Measurements from ENCODE around the gene NUDCD3.

The NUDCD3 gene

GRCh38 chr7:44451123-44451522, 39.3 kb downstream of the NUDCD3 start:
- Mint-ChIP-seq H3K27me3 (ENCODE audit: low read depth) (no peaks in the 10 kb centered on the region), H3K27ac (no peak overlapping the region), H3K9me3 (no peaks in the 10 kb centered on the region), H3K4me3 (no peak overlapping the region), H3K4me1 (peaks cover 20% of the 10 kb centered on the region), H3K36me3 (ENCODE audit: low read depth) (peaks cover 48% of the 10 kb centered on the region)
- TF ChIP-seq, protein P1, sequence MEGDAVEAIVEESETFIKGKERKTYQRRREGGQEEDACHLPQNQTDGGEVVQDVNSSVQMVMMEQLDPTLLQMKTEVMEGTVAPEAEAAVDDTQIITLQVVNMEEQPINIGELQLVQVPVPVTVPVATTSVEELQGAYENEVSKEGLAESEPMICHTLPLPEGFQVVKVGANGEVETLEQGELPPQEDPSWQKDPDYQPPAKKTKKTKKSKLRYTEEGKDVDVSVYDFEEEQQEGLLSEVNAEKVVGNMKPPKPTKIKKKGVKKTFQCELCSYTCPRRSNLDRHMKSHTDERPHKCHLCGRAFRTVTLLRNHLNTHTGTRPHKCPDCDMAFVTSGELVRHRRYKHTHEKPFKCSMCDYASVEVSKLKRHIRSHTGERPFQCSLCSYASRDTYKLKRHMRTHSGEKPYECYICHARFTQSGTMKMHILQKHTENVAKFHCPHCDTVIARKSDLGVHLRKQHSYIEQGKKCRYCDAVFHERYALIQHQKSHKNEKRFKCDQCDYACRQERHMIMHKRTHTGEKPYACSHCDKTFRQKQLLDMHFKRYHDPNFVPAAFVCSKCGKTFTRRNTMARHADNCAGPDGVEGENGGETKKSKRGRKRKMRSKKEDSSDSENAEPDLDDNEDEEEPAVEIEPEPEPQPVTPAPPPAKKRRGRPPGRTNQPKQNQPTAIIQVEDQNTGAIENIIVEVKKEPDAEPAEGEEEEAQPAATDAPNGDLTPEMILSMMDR (IDR thresholded peaks at IDR 0.05; ENCODE audit: unreplicated experiment in 3 of 3): no peak

DNA sequence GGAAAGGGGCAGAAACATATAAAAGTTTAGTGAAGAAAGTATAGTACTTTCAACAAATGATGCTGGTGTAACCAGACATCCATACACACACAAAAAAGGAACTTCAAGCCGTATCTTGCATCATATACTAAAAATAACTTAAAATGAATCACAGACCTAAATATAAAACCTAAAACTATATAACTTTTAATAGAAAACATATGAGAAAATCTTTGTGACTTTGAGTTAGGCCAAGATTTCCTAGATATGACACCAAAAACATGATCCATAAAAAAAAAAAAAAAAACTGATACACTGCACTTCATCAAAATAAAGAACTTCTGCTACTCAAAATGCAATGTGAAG, 40.9 kb downstream of the NUDCD3 start:
- no peak overlapping the region for H3K4me3 Mint-ChIP-seq
- TF ChIP-seq, protein P1 (IDR thresholded peaks at IDR 0.05; ENCODE audit: unreplicated experiment in 3 of 3): no peak
- peaks cover 53% of the 10 kb centered on the region for H3K36me3 Mint-ChIP-seq (ENCODE audit: low read depth)
- peaks cover 20% of the 10 kb centered on the region for H3K4me1 Mint-ChIP-seq
- H3K9me3 Mint-ChIP-seq: no peaks in the 10 kb centered on the region
- no peak overlapping the region for H3K27ac Mint-ChIP-seq
- H3K27me3 Mint-ChIP-seq (ENCODE audit: low read depth): no peaks in the 10 kb centered on the region

- Mint-ChIP-seq H3K4me1 (peaks cover 20% of the 10 kb centered on the region), H3K27me3 (ENCODE audit: low read depth) (no peaks in the 10 kb centered on the region), H3K36me3 (ENCODE audit: low read depth) (peaks cover 52% of the 10 kb centered on the region), H3K9me3 (no peaks in the 10 kb centered on the region), H3K27ac (no peak overlapping the region), H3K4me3 (no peak overlapping the region)
- TF ChIP-seq, protein P1 (IDR thresholded peaks at IDR 0.05; ENCODE audit: unreplicated experiment in 3 of 3): no peak
These were observed 41.4 kb downstream of the NUDCD3 start for GRCh38 chr7:44448922-44449583.

DNA sequence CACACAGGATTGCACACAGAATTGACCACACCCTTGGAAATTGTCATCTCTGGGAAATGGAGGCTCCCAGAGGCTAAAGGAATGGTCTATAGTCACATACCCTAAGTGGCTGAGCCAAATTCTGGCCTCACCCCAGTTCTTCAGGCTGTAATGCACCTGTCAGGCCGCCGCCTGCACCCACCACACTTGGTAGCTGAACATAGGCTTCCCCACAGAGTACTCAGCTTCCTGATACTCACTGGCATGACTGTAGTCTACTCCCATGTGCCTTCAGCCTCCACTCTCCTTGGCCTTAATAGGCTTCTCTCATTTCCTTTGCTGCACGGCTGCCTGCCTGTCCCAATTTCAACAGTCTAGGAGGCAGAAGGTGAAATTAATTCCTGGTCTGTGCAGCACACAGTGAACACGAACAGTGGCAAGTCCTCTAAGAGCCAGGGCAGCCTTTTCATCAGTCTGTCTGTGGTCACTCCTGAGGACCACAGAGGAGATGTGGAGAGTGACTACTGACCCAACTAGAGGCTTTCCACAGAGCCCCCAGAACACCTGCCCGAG, 42.5 kb downstream of the NUDCD3 start:
- no peak overlapping the region for H3K4me3 Mint-ChIP-seq
- H3K4me1 Mint-ChIP-seq: peaks cover 20% of the 10 kb centered on the region
- TF ChIP-seq, protein P1 (IDR thresholded peaks at IDR 0.05; ENCODE audit: unreplicated experiment in 3 of 3): no peak
- H3K9me3 Mint-ChIP-seq: no peaks in the 10 kb centered on the region
- H3K27me3 Mint-ChIP-seq (ENCODE audit: low read depth): no peaks in the 10 kb centered on the region
- peaks cover 52% of the 10 kb centered on the region for H3K36me3 Mint-ChIP-seq (ENCODE audit: low read depth)
- no peak overlapping the region for H3K27ac Mint-ChIP-seq

DNA sequence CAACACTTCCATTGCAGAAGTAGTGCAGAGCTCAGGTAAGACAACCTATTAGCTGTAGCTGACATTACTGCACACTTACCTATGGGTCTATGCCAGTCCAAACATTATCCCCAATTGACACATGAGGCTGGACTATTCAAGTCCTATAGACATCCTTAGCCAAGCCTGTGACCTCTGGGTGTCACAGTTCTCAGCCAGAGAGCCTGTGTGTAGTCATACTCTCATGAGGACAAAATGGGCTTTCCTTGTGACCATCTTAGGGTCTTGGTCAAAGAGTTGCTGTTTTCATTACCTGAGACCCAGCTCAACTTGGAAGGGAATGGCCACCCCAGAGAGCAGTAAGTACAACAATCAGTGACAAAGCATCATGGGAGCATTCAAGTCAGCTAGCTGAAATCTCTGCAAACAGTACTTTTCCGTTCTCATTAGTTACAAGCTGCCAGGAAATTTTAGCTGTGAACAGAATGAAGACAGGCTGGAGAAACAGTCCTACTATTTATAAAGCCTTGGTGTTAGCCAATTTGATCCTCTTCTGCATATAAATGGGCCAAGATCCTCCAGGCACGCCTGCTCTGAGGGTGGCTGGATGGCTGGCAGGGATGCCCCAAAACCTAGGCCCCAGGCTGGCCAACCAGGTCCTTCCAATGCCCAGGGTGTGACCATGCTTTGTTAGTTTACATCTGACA, 44.3 kb downstream of the NUDCD3 start:
- no peaks in the 10 kb centered on the region for H3K27me3 Mint-ChIP-seq (ENCODE audit: low read depth)
- no peak overlapping the region for H3K4me3 Mint-ChIP-seq
- no peak overlapping the region for H3K27ac Mint-ChIP-seq
- peaks cover 20% of the 10 kb centered on the region for H3K4me1 Mint-ChIP-seq
- H3K36me3 Mint-ChIP-seq (ENCODE audit: low read depth): peaks cover 48% of the 10 kb centered on the region
- TF ChIP-seq, protein P1 (IDR thresholded peaks at IDR 0.05; ENCODE audit: unreplicated experiment in 3 of 3): no peak
- no peaks in the 10 kb centered on the region for H3K9me3 Mint-ChIP-seq

Measured in nephron (organoid).